GM20000 (cell line): ENCODE measurements around the gene FUT3.

Experiments
- DNase-seq: peaks from one replicate; pipeline ENCODE4 v3.0.0; 2012; ENCODE audit warnings: low spot score
- CTCF ChIP-seq: IDR thresholded peaks from 2 replicates; pipeline ENCODE4 v1.5.1; 2012; ENCODE audit warnings: mild to moderate bottlenecking, control low read depth; ENCODE audit errors: extremely low read depth, missing control alignments

Gene FUT3

DNA sequence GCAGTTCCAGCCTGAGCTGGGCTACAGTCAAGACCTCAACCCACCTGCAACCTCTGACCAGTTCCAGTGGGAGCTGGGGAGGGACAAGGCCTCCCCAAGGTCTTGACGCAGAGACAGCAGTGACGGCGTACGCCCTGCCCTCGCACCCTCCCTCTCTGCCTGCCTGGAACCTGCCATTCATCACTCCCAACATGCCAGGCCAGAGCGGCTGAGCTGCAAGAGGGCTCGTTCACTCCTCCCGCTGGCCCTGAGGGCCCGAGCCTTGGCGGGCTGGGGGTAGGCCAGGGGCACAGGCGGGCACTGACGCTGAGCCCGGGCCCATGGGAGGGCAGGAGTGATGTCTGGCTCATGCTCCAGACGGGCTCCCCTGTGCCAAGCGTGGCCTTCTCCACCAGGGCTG is 44.2 kb upstream of the FUT3 start:
- no peak for DNase-seq
- no peak for TF ChIP-seq CTCF

DNA sequence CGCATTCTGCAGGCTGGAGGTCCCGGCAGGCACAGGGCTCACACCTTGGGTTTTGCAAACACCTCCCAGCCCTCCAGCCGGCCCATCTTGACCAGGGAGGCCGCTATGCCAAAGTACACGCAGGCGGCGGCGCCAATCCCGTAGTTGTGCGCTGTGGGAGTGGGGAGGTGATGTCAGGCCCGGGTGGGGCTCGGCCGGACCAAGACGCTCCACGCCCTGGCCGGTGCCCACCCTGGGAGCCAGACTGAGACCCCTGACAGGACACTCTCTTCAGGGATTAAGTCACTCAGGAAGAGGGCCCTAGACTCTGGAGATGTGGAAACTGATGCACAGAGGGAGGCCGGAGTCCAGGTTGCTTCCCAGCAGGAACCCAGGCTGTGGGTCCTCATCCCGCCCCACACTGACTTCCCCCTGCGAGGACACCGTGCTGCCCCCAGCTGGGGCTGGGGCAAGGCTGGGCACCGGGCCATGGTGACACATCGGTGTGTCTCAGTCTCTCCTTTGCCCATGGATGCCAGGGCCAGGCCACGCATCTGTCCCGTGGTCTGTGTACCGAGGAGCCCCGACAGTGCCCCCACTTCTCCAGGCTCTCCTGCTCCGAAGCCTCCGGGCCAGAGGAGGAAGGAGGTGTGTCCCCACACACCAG is 43.6 kb upstream of the FUT3 start:
- DNase-seq, result no peak
- no peak for TF ChIP-seq CTCF

DNA sequence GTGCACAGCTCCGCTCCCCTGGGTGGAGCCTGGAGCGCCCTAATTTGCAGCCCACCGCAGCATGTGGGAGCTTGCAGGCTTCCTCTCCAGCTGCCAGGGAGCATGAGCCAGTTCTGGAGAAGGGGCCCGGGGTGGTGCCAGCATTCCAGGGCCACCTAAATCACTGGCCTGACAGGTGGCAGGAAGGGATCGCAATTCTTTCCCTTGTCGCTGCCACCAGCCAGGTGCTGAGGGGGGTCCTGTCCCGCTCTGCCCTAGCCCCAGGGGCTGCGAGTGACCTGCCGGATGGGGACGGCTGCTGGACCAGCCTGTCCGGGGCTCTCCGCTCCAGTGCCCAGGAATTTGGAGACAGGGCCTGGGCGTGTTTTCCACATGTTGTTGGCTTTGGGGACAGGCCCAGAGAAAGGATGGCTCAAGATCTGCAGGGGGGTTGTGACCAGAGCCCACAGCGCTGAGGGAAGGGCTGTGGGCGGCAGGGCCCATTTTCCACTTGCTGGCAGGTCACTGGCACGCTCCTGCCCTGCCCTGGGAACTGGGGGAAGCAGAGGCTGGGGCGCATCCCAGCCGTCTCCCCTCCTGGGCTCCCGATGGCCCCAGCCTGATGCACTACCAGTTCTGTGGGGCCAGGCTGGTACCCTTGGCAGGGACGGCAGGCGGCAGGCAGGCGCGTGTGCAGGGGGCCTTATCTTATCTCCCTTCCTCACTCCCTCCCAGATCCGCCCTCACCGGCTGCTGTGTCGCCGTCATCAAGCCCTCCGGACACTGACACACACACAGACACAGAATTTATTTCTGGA is 42.9 kb upstream of the FUT3 start:
- TF ChIP-seq CTCF, result no peak
- DNase-seq, result no peak

DNA sequence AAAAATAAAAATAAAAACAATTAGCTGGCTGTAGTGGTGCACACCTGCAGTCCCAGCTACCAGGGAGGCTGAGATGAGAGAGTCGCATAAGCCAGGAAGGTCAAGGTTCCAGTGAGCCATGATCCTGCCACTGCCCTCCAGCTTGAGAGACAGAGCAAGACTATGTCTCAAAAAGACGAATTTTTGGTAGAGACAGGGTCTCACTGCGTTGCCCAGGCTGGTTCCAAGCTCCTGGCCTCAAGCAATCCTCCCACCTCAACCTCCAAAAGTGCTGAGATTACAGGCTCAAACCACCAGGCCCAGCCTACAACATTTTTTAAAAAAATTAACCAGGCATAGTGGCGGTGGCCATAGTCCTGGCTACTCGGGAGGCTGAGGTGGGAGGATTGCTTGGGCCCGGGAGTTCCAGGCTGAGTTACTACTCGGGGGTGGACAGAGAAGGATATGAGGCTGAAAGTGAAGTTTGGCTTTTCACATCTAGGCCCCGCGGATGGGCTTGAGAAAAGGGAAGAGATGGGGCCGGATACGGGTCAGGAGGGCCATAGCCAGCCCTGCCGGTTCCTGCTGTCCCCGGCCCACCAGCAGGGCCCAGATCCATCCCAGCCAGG is 42.2 kb upstream of the FUT3 start:
- no peak for DNase-seq

GRCh38 chr19:5892772-5893275 is 41.6 kb upstream of the FUT3 start:
- no peak for DNase-seq
- TF ChIP-seq CTCF, result no peak

More for the DNA sequence above, 42.2 kb upstream of the FUT3 start:
- TF ChIP-seq CTCF, result no peak

- DNase-seq, result peak; percentile 63
Measured at GRCh38 chr19:5891938-5892771, 40.9 kb upstream of the FUT3 start.

More at GRCh38 chr19:5891938-5892771, 40.9 kb upstream of the FUT3 start:
- TF ChIP-seq CTCF, result peak; percentile 1
